DND-41 (cell line): ENCODE measurements around the gene KNDC1.

Experiments
- ATAC-seq: fragments of 200-7000 bp; cut with Tn5 transposase; 3 replicates; pipeline ENCODE4 v1.9.1; 2021; ENCODE audit warnings: low read depth; ENCODE audit not compliant: insufficient read depth
- DNase-seq: peaks from one replicate; pipeline ENCODE4 v3.0.0-alpha.2; 2020
- H2AFZ ChIP-seq: 2 replicates; pipeline ENCODE4 v1.6.0; 2012; ENCODE audit warnings: low read depth, low read length
- H3K27ac ChIP-seq: 2 replicates; pipeline ENCODE4 v1.5.1; 2012; ENCODE audit warnings: low read length, inconsistent platforms
- H3K27me3 ChIP-seq: fragments of 200-600 bp; sonication (generic); 2 replicates; pipeline ENCODE4 v1.6.0; 2012; ENCODE audit warnings: low read length, mild to moderate bottlenecking, inconsistent platforms; ENCODE audit not compliant: insufficient read depth, poor library complexity
- H3K36me3 ChIP-seq: 2 replicates; pipeline ENCODE4 v1.5.1; 2012; ENCODE audit warnings: low read length, inconsistent platforms; ENCODE audit not compliant: insufficient read depth
- H3K4me1 ChIP-seq: 2 replicates; pipeline ENCODE4 v1.5.1; 2012; ENCODE audit warnings: mild to moderate bottlenecking, low read length; ENCODE audit not compliant: insufficient read depth
- H3K4me2 ChIP-seq: 2 replicates; pipeline ENCODE4 v1.6.0; 2012; ENCODE audit warnings: mild to moderate bottlenecking, moderate library complexity, low read length, inconsistent platforms; ENCODE audit not compliant: insufficient read depth
- H3K4me3 ChIP-seq, 2 experiments: fragments of 200-600 bp in 1 of 2; shearing (Covaris generic) in 1 of 2; 2 replicates each; pipeline ENCODE4 v1.5.1; 2012 to 2016; ENCODE audit warnings: inconsistent platforms in 2 of 2, low read length in 2 of 2, mild to moderate bottlenecking in 2 of 2, low read depth in 1 of 2, moderate library complexity in 1 of 2
- H3K79me2 ChIP-seq: 2 replicates; pipeline ENCODE4 v1.6.0; 2012; ENCODE audit warnings: low read length, inconsistent platforms; ENCODE audit not compliant: insufficient read depth
- H3K9ac ChIP-seq: 2 replicates; pipeline ENCODE4 v1.6.0; 2012; ENCODE audit warnings: low read depth, mild to moderate bottlenecking, inconsistent platforms, low read length, moderate library complexity
- H3K9me3 ChIP-seq: 2 replicates; pipeline ENCODE4 v1.5.1; 2012; ENCODE audit warnings: low read length, moderate library complexity, mild to moderate bottlenecking, inconsistent platforms; ENCODE audit not compliant: insufficient read depth, severe bottlenecking
- H4K20me1 ChIP-seq: 2 replicates; pipeline ENCODE4 v1.6.0; 2012; ENCODE audit warnings: low read length; ENCODE audit not compliant: insufficient read depth
- CTCF ChIP-seq: IDR thresholded peaks from 2 replicates; pipeline ENCODE4 v1.5.1; 2012; ENCODE audit warnings: borderline replicate concordance, low read length, moderate library complexity, mild to moderate bottlenecking; ENCODE audit not compliant: poor library complexity, severe bottlenecking; ENCODE audit errors: extremely low read depth
- EZH2 ChIP-seq: IDR thresholded peaks from 3 replicates; pipeline ENCODE4 v1.6.1; 2012; ENCODE audit warnings: borderline replicate concordance, low read depth, mild to moderate bottlenecking, moderate library complexity, low read length, inconsistent platforms; ENCODE audit not compliant: severe bottlenecking

KNDC1 gene

GRCh38 chr10:133186416-133187090 is 26.5 kb downstream of the KNDC1 start:
- Histone ChIP-seq H4K20me1 (no peaks in the 10 kb centered on the region; the same call in 1 of the 2 replicates), H2AFZ (no peak overlapping the region), H3K36me3 (no peaks in the 10 kb centered on the region), H3K4me3 (no peak overlapping the region), H3K9me3 (no peaks in the 10 kb centered on the region), H3K27me3 (no peaks in the 10 kb centered on the region), H3K79me2 (no peaks in the 10 kb centered on the region), H3K4me1 (no peaks in the 10 kb centered on the region), H3K27ac (no peak overlapping the region), H3K9ac (no peak overlapping the region), H3K4me2 (no peak overlapping the region)
- no peak for DNase-seq
- no peak for ATAC-seq
- TF ChIP-seq EZH2 (no peak), CTCF (no peak)

- Histone ChIP-seq H3K9me3 (no peaks in the 10 kb centered on the region), H3K4me3 (no peak overlapping the region), H3K79me2 (no peaks in the 10 kb centered on the region), H3K27ac (no peak overlapping the region), H3K4me1 (no peaks in the 10 kb centered on the region), H3K4me2 (no peak overlapping the region), H3K9ac (no peak overlapping the region), H3K36me3 (no peaks in the 10 kb centered on the region), H4K20me1 (no peaks in the 10 kb centered on the region; the same call in 1 of the 2 replicates), H3K27me3 (peaks cover 3% of the 10 kb centered on the region), H2AFZ (no peak overlapping the region)
- TF ChIP-seq EZH2 (no peak), CTCF (no peak)
- DNase-seq (no peak), ATAC-seq (no peak)
Observed at GRCh38 chr10:133187091-133187905, 27.3 kb downstream of the KNDC1 start.

DNA sequence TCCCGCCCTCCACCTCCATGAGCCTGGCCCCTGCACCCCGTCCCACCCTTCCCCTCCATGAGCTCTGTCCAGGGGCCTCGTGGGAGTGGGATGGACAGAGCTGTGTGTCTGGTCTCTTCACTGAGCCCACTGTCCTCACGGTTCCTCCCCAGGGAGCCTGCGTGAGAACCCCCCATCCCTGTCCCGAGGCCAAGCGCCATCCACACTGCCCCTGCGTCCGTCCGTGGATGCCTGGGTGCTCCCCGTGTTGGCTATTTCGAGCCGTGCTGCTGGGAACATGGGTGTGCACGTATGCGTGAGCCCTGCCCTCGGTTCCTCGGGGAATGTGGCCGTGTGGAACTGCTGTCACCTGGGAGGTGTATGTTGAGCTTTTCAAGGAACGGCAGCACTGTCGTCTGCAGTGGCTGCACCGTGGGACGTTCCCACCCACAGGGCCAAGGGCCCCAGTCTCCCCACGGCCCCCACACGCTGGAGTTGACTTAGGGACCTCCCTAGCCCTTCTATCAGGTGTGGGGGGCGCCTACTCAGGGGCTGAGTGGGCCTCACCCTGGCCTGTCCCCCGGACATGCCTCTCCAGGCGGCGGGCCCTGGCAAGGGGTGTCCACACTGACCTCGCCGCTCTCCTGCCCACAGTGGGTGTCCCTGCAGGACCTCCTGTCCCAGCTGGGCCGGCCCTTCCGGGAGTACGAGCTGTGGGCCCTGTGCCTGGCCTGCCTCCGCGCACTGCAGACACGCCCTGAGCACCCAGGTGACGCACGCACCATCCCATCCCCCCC is 28.1 kb downstream of the KNDC1 start:
- no peak for ATAC-seq
- Histone ChIP-seq H3K4me3 (no peak overlapping the region), H3K27me3 (peaks cover 3% of the 10 kb centered on the region), H3K4me1 (no peaks in the 10 kb centered on the region), H3K9ac (no peak overlapping the region), H3K9me3 (no peaks in the 10 kb centered on the region), H3K27ac (no peak overlapping the region), H3K4me2 (no peak overlapping the region), H3K79me2 (no peaks in the 10 kb centered on the region), H3K36me3 (no peaks in the 10 kb centered on the region), H2AFZ (no peak overlapping the region), H4K20me1 (no peaks in the 10 kb centered on the region; the same call in 1 of the 2 replicates)
- TF ChIP-seq CTCF (no peak), EZH2 (no peak)
- DNase-seq, result no peak
